OCI-LY3 (cell line): ENCODE measurements around the gene TEX22.

Experiments
- H2AFZ ChIP-seq: fragments of 200-600, 300-600 bp; shearing (Covaris generic); 2 replicates; pipeline ENCODE4 v1.6.0; 2014; ENCODE audit warnings: antibody characterized with exemption, low read depth, low read length
- H3K27ac ChIP-seq: fragments of 200-600, 300-600 bp; sonication (generic); 2 replicates; pipeline ENCODE4 v1.5.1; 2014; ENCODE audit warnings: mild to moderate bottlenecking, low read length, moderate library complexity, mixed read lengths
- H3K27me3 ChIP-seq: fragments of 200-600, 300-600 bp; sonication (generic); 2 replicates; pipeline ENCODE4 v1.6.1; 2014; ENCODE audit warnings: low read depth, low read length, mixed read lengths
- H3K36me3 ChIP-seq: fragments of 200-600, 300-600 bp; sonication (generic); replicated peaks from 2 replicates; pipeline ENCODE3; 2014; ENCODE audit warnings: low read depth, low read length, mixed read lengths
- H3K4me1 ChIP-seq: fragments of 300-600, 200-600 bp; sonication (generic); 2 replicates; pipeline ENCODE4 v1.6.1; 2014; ENCODE audit warnings: low read length, mixed read lengths
- H3K4me2 ChIP-seq: fragments of 200-600, 300-600 bp; sonication (generic); 2 replicates; pipeline ENCODE4 v1.6.1; 2014; ENCODE audit warnings: low read length, mixed read lengths
- H3K4me3 ChIP-seq: fragments of 300-600, 200-600 bp; sonication (generic); 2 replicates; pipeline ENCODE4 v1.5.1; 2014; ENCODE audit warnings: antibody characterized with exemption, mild to moderate bottlenecking, low read length, moderate library complexity
- H3K79me2 ChIP-seq: fragments of 300-600, 200-600 bp; shearing (Covaris generic); 2 replicates; pipeline ENCODE4 v1.6.1; 2014; ENCODE audit warnings: mild to moderate bottlenecking, low read length, mixed read lengths
- H3K9ac ChIP-seq: fragments of 300-600, 200-600 bp; shearing (Covaris generic); 2 replicates; pipeline ENCODE4 v1.6.0; 2014; ENCODE audit warnings: mild to moderate bottlenecking, low read length, moderate library complexity
- H3K9me3 ChIP-seq: fragments of 200-600, 300-600 bp; shearing (Covaris generic); 2 replicates; pipeline ENCODE4 v1.6.1; 2014; ENCODE audit warnings: low read length, mixed read lengths; ENCODE audit not compliant: insufficient read depth
- H4K20me1 ChIP-seq: fragments of 200-600, 300-600 bp; sonication (generic); 2 replicates; pipeline ENCODE4 v1.6.1; 2016; ENCODE audit warnings: low read length, mixed read lengths; ENCODE audit not compliant: insufficient read depth
- CTCF ChIP-seq: fragments of 200-600, 300-600 bp; sonication (generic); IDR thresholded peaks from 2 replicates; pipeline ENCODE4 v1.5.1; 2014; ENCODE audit warnings: antibody characterized with exemption, low read length, low read depth
- EZH2phosphoT487 ChIP-seq: fragments of 200-600 bp; shearing (Covaris generic); IDR thresholded peaks from 2 replicates; pipeline ENCODE4 v1.6.1; 2018; ENCODE audit warnings: antibody characterized with exemption, mixed run types, low read depth

The TEX22 gene

GRCh38 chr14:105449276-105450122 is 51.2 kb downstream of the TEX22 start:
- H3K36me3 ChIP-seq, result peaks cover 23% of the 10 kb centered on the region
- H3K27ac ChIP-seq, result no peak overlapping the region
- H3K27me3 ChIP-seq, result no peaks in the 10 kb centered on the region
- 0 out of 2 replicates have a peak, but pooled peaks cover 15% of the 10 kb centered on the region for H4K20me1 ChIP-seq
- no peaks in the 10 kb centered on the region for H3K9me3 ChIP-seq
- TF ChIP-seq EZH2phosphoT487 (no peak), CTCF (no peak)
- H3K79me2 ChIP-seq, result peaks cover 19% of the 10 kb centered on the region; the same call in 1 of the 2 replicates
- no peak overlapping the region for H2AFZ ChIP-seq
- H3K4me2 ChIP-seq, result no peak overlapping the region
- H3K4me3 ChIP-seq, result no peak overlapping the region
- H3K4me1 ChIP-seq, result no peaks in the 10 kb centered on the region
- H3K9ac ChIP-seq, result no peak overlapping the region

GRCh38 chr14:105450123-105450505 is 51.8 kb downstream of the TEX22 start:
- TF ChIP-seq CTCF, result no peak
- Histone ChIP-seq H4K20me1 (0 out of 2 replicates have a peak, but pooled peaks cover 15% of the 10 kb centered on the region), H3K4me2 (no peak overlapping the region), H3K9ac (no peak overlapping the region), H3K36me3 (peaks cover 24% of the 10 kb centered on the region), H3K4me3 (no peak overlapping the region), H2AFZ (no peak overlapping the region), H3K79me2 (peaks cover 19% of the 10 kb centered on the region; the same call in 1 of the 2 replicates), H3K27me3 (no peaks in the 10 kb centered on the region), H3K4me1 (no peaks in the 10 kb centered on the region), H3K27ac (no peak overlapping the region), H3K9me3 (no peaks in the 10 kb centered on the region)

- no peak for TF ChIP-seq EZH2phosphoT487
- TF ChIP-seq CTCF, result no peak
- no peaks in the 10 kb centered on the region for H3K27me3 ChIP-seq
- H3K79me2 ChIP-seq, result peaks cover 15% of the 10 kb centered on the region; the same call in 1 of the 2 replicates
- H3K9ac ChIP-seq, result no peak overlapping the region
- 0 out of 2 replicates have a peak, but pooled peaks cover 15% of the 10 kb centered on the region for H4K20me1 ChIP-seq
- no peaks in the 10 kb centered on the region for H3K4me1 ChIP-seq
- H3K27ac ChIP-seq, result no peak overlapping the region
- H2AFZ ChIP-seq, result no peak overlapping the region
- H3K4me3 ChIP-seq, result no peak overlapping the region
- peaks cover 30% of the 10 kb centered on the region for H3K36me3 ChIP-seq
- H3K9me3 ChIP-seq, result no peaks in the 10 kb centered on the region
- H3K4me2 ChIP-seq, result no peak overlapping the region
These were observed 52.8 kb downstream of the TEX22 start for GRCh38 chr14:105450864-105451720.

- H4K20me1 ChIP-seq, result 0 out of 2 replicates have a peak, but pooled peaks cover 14% of the 10 kb centered on the region
- H3K4me1 ChIP-seq, result no peaks in the 10 kb centered on the region
These were observed 54.6 kb downstream of the TEX22 start for GRCh38 chr14:105452963-105453362.

More at GRCh38 chr14:105452963-105453362, 54.6 kb downstream of the TEX22 start:
- Histone ChIP-seq H3K36me3 (peaks cover 26% of the 10 kb centered on the region), H3K9me3 (no peaks in the 10 kb centered on the region), H3K27ac (no peak overlapping the region), H3K27me3 (no peaks in the 10 kb centered on the region), H3K9ac (no peak overlapping the region), H3K79me2 (no peaks in the 10 kb centered on the region; the same call in 1 of the 2 replicates), H2AFZ (no peak overlapping the region), H3K4me2 (no peak overlapping the region), H3K4me3 (no peak overlapping the region)
- no peak for TF ChIP-seq CTCF
